ENCODE results near the gene LTA. TPM values are rescaled to one million over a fixed set of nuclear protein-coding genes. Genes with fewer than 3 reads are reported as not detected.

Gene LTA
- total RNA-seq, 2 experiments from 2014 or later = 396 to 570 TPM

GRCh38 chr6:31569861-31570536, 2.1 kb upstream of the LTA start:
- Mint-ChIP-seq H3K4me1 (peaks cover 91% of the 10 kb centered on the region), H3K4me3 (no peak overlapping the region), H3K27ac (peak overlapping the region; percentile 48), H3K36me3 (ENCODE audit: low read depth) (peaks cover 20% of the 10 kb centered on the region), H3K27me3 (no peaks in the 10 kb centered on the region), H3K9me3 (ENCODE audit: low read depth) (no peaks in the 10 kb centered on the region)
- POLR2A ChIA-PET = interaction anchor here (0.9 to 1.0 kb wide), 2 partner anchors 10 to 13 kb away, joined by 3 read pairs; no protein-coding TSS in a partner anchor
- intact Hi-C loops (cut with DNase I, micrococcal nuclease) = loop anchor here in 1 of 2 experiments (5.0 to 10.0 kb wide), 5 partner anchors 213 to 1225 kb away; partner anchors contain the start of genes HLA-B and RPP21
- DNase-seq (no peak), ATAC-seq (no peak)
- CTCF ChIA-PET = interaction anchor here (0.7 to 28.5 kb wide), 9 partner anchors 8 to 237 kb away, joined by 3 to 873 read pairs (median 4); partner anchors contain the start of genes ATP6V1G2, LST1, LTB and NCR3

DNA sequence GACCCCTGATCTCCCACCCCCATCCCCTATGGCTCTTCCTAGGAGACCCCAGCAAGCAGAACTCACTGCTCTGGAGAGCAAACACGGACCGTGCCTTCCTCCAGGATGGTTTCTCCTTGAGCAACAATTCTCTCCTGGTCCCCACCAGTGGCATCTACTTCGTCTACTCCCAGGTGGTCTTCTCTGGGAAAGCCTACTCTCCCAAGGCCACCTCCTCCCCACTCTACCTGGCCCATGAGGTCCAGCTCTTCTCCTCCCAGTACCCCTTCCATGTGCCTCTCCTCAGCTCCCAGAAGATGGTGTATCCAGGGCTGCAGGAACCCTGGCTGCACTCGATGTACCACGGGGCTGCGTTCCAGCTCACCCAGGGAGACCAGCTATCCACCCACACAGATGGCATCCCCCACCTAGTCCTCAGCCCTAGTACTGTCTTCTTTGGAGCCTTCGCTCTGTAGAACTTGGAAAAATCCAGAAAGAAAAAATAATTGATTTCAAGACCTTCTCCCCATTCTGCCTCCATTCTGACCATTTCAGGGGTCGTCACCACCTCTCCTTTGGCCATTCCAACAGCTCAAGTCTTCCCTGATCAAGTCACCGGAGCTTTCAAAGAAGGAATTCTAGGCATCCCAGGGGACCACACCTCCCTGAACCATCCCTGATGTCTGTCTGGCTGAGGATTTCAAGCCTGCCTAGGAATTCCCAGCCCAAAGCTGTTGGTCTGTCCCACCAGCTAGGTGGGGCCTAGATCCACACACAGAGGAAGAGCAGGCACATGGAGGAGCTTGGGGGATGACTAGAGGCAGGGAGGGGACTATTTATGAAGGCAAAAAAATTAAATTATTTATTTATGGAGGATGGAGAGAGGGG, 1.4 kb downstream of the LTA start:
- Mint-ChIP-seq H3K4me3 (peak overlapping the region; percentile 97), H3K36me3 (ENCODE audit: low read depth) (peaks cover 45% of the 10 kb centered on the region), H3K4me1 (peaks cover 75% of the 10 kb centered on the region), H3K27me3 (no peaks in the 10 kb centered on the region), H3K9me3 (ENCODE audit: low read depth) (no peaks in the 10 kb centered on the region), H3K27ac (peak overlapping the region; percentile 98)
- ChIA-PET POLR2A (interaction anchor here (0.5 to 4.9 kb wide), 5 partner anchors 8 to 1724 kb away, joined by 3 to 43 read pairs (median 3); partner anchors contain the start of gene DDX39B), CTCF (interaction anchor here (0.6 to 28.5 kb wide), 6 partner anchors 9 to 1396 kb away, joined by 3 to 873 read pairs (median 28); partner anchors contain the start of genes ATP6V1G2, LST1, LTB and NCR3)
- intact Hi-C loops (cut with DNase I, micrococcal nuclease) = loop anchor here in 1 of 2 experiments (2.0 to 10.0 kb wide), 6 partner anchors 15 to 1229 kb away; partner anchors contain the start of genes HLA-B and RPP21
- DNase-seq = no peak
- ATAC-seq = no peak

- Mint-ChIP-seq H3K27ac (peak overlapping the region; percentile 98), H3K4me3 (peak overlapping the region; percentile 97), H3K36me3 (ENCODE audit: low read depth) (peaks cover 52% of the 10 kb centered on the region), H3K9me3 (ENCODE audit: low read depth) (no peaks in the 10 kb centered on the region), H3K27me3 (no peaks in the 10 kb centered on the region), H3K4me1 (peaks cover 74% of the 10 kb centered on the region)
- ChIA-PET CTCF (interaction anchor here (0.6 to 28.5 kb wide), 13 partner anchors 10 to 619 kb away, joined by 3 to 873 read pairs (median 4); partner anchors contain the start of genes ATP6V1G2, BAG6, DDX39B and LST1), POLR2A (interaction anchor here (0.5 to 4.9 kb wide), 28 partner anchors 8 to 1723 kb away, joined by 3 to 43 read pairs (median 4); partner anchors contain the start of genes ATP6V1G2, BRD2, DDX39B and HSPA1B)
- intact Hi-C loops (cut with DNase I, micrococcal nuclease) = loop anchor here (1.0 to 10.0 kb wide), 9 partner anchors 14 to 1230 kb away; partner anchors contain the start of genes HLA-B (in 1 of the 2), PRRC2A (in 1 of the 2) and RPP21 (in 1 of the 2)
- DNase-seq (peak; percentile 62), ATAC-seq (peak; percentile 0)
These were observed 2.3 kb downstream of the LTA start for GRCh38 chr6:31574106-31575061.

DNA sequence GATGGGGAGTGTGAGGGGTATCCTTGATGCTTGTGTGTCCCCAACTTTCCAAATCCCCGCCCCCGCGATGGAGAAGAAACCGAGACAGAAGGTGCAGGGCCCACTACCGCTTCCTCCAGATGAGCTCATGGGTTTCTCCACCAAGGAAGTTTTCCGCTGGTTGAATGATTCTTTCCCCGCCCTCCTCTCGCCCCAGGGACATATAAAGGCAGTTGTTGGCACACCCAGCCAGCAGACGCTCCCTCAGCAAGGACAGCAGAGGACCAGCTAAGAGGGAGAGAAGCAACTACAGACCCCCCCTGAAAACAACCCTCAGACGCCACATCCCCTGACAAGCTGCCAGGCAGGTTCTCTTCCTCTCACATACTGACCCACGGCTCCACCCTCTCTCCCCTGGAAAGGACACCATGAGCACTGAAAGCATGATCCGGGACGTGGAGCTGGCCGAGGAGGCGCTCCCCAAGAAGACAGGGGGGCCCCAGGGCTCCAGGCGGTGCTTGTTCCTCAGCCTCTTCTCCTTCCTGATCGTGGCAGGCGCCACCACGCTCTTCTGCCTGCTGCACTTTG, 3.3 kb downstream of the LTA start, which contains the start of gene TNF:
Gene TNF (plus strand): TSS at position 231 of the 567 bp plus-strand sequence. CDS start 177 bp downstream, at position 408.
- no peaks in the 10 kb centered on the region for H3K9me3 Mint-ChIP-seq (ENCODE audit: low read depth)
- H3K27ac Mint-ChIP-seq = peak within 1 kb of the TSS; percentile 98
- ATAC-seq (peak; percentile 23), DNase-seq (peak; percentile 89)
- ChIA-PET POLR2A (interaction anchor here (0.7 to 4.9 kb wide), 22 partner anchors 10 to 1396 kb away, joined by 3 to 43 read pairs (median 5); partner anchors contain the start of genes ATP6V1G2, BRD2, DDX39B and LST1), CTCF (interaction anchor here (0.6 to 28.5 kb wide), 10 partner anchors 15 to 620 kb away, joined by 3 to 873 read pairs (median 4); partner anchors contain the start of genes ATP6V1G2, BAG6, DDX39B and LST1)
- no peaks in the 10 kb centered on the region for H3K27me3 Mint-ChIP-seq
- peak within 1 kb of the TSS; percentile 97 for H3K4me3 Mint-ChIP-seq
- intact Hi-C loops (cut with DNase I, micrococcal nuclease) = loop anchor here (1.0 to 10.0 kb wide), 6 partner anchors 15 to 1231 kb away; partner anchors contain the start of genes PRRC2A (in 1 of the 2) and RPP21 (in 1 of the 2)
- H3K4me1 Mint-ChIP-seq = peaks cover 73% of the 10 kb centered on the region
- peaks cover 55% of the 10 kb centered on the region for H3K36me3 Mint-ChIP-seq (ENCODE audit: low read depth)

- H3K36me3 Mint-ChIP-seq (ENCODE audit: low read depth) = peaks cover 60% of the 10 kb centered on the region
- H3K27ac Mint-ChIP-seq = peak overlapping the region; percentile 98
- intact Hi-C loops (cut with DNase I, micrococcal nuclease) = loop anchor here (1.0 to 10.0 kb wide), 6 partner anchors 16 to 1231 kb away; partner anchors contain the start of genes PRRC2A (in 1 of the 2) and RPP21 (in 1 of the 2)
- DNase-seq (no peak), ATAC-seq (no peak)
- H3K9me3 Mint-ChIP-seq (ENCODE audit: low read depth) = no peaks in the 10 kb centered on the region
- CTCF ChIA-PET = interaction anchor here (0.7 to 28.5 kb wide), 9 partner anchors 1 to 115 kb away, joined by 3 to 873 read pairs (median 4); partner anchors contain the start of genes ATP6V1G2, DDX39B, LST1 and LTA
- H3K4me1 Mint-ChIP-seq = peaks cover 69% of the 10 kb centered on the region
- POLR2A ChIA-PET = interaction anchor here (0.9 to 4.9 kb wide), 14 partner anchors 10 to 287 kb away, joined by 3 to 43 read pairs (median 8); partner anchors contain the start of genes DDX39B, LST1, NCR3 and NEU1
- no peaks in the 10 kb centered on the region for H3K27me3 Mint-ChIP-seq
- peak overlapping the region; percentile 97 for H3K4me3 Mint-ChIP-seq
These were observed 4.0 kb downstream of the LTA start for GRCh38 chr6:31575952-31576685.

- Mint-ChIP-seq H3K9me3 (ENCODE audit: low read depth) (no peaks in the 10 kb centered on the region), H3K27me3 (no peaks in the 10 kb centered on the region), H3K27ac (peak overlapping the region; percentile 98), H3K36me3 (ENCODE audit: low read depth) (peaks cover 63% of the 10 kb centered on the region), H3K4me3 (peak overlapping the region; percentile 97), H3K4me1 (peaks cover 63% of the 10 kb centered on the region)
- ATAC-seq (no peak), DNase-seq (peak; percentile 73)
- intact Hi-C loops (cut with DNase I, micrococcal nuclease) = loop anchor here in 1 of 2 experiments (5.0 to 10.0 kb wide), 3 partner anchors 245 to 1232 kb away; partner anchors contain the start of gene RPP21
- ChIA-PET CTCF (interaction anchor here (0.9 to 28.5 kb wide), 7 partner anchors 0 to 84 kb away, joined by 3 to 873 read pairs (median 50); partner anchors contain the start of genes ATP6V1G2, LST1, LTA and LTB), POLR2A (interaction anchor here (0.9 to 4.9 kb wide), 4 partner anchors 9 to 26 kb away, joined by 3 to 43 read pairs (median 18); partner anchors contain the start of gene LST1)
These were observed 4.9 kb downstream of the LTA start for GRCh38 chr6:31576897-31577578.

DNA sequence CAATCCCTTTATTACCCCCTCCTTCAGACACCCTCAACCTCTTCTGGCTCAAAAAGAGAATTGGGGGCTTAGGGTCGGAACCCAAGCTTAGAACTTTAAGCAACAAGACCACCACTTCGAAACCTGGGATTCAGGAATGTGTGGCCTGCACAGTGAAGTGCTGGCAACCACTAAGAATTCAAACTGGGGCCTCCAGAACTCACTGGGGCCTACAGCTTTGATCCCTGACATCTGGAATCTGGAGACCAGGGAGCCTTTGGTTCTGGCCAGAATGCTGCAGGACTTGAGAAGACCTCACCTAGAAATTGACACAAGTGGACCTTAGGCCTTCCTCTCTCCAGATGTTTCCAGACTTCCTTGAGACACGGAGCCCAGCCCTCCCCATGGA, 5.5 kb downstream of the LTA start:
- DNase-seq (no peak), ATAC-seq (no peak)
- ChIA-PET CTCF (interaction anchor here (0.6 to 28.5 kb wide), 8 partner anchors 1 to 85 kb away, joined by 3 to 873 read pairs (median 4); partner anchors contain the start of genes ATP6V1G2, LST1, LTA and LTB), POLR2A (interaction anchor here (0.9 to 4.9 kb wide), 5 partner anchors 9 to 27 kb away, joined by 3 to 43 read pairs (median 6); partner anchors contain the start of gene LST1)
- H3K4me3 Mint-ChIP-seq = peak overlapping the region; percentile 97
- no peaks in the 10 kb centered on the region for H3K9me3 Mint-ChIP-seq (ENCODE audit: low read depth)
- H3K4me1 Mint-ChIP-seq = peaks cover 63% of the 10 kb centered on the region
- H3K27me3 Mint-ChIP-seq = no peaks in the 10 kb centered on the region
- intact Hi-C loops (cut with DNase I, micrococcal nuclease) = loop anchor here in 1 of 2 experiments (5.0 to 10.0 kb wide), 3 partner anchors 245 to 1233 kb away; partner anchors contain the start of gene RPP21
- peak overlapping the region; percentile 98 for H3K27ac Mint-ChIP-seq
- peaks cover 60% of the 10 kb centered on the region for H3K36me3 Mint-ChIP-seq (ENCODE audit: low read depth)

Data from activated CD4-positive, alpha-beta T cell treated with anti-CD3 and anti-CD28 coated beads for 36 hours (primary cell).